Measurements from ENCODE around the gene FKBP6.
"Not testable (repeated sequence)": the region's sequence is repeated elsewhere in the genome, so short reads cannot be mapped to it uniquely, and the experiment has no call there.

- not testable (repeated sequence) for TF ChIP-seq CTCF (IDR thresholded peaks at IDR 0.05; ENCODE audit: insufficient read depth, low read length, poor library complexity, severe bottlenecking); EZH2phosphoT487 (conservative IDR thresholded peaks at IDR 0.05; ENCODE audit: low read length)
These were observed 25.1 kb upstream of the FKBP6 start for GRCh38 chr7:73302846-73303245.

All from SU-DHL-6 (cell line).